ENCODE results near the gene LDLRAP1. TPM values are rescaled to one million over a fixed set of nuclear protein-coding genes. Genes with fewer than 3 reads are reported as not detected.
"Not testable (repeated sequence)": the region's sequence is repeated elsewhere in the genome, so short reads cannot be mapped to it uniquely, and the experiment has no call there.

Gene LDLRAP1
- total RNA-seq, 1 donor from 2014 or later: 8.6 TPM

DNA sequence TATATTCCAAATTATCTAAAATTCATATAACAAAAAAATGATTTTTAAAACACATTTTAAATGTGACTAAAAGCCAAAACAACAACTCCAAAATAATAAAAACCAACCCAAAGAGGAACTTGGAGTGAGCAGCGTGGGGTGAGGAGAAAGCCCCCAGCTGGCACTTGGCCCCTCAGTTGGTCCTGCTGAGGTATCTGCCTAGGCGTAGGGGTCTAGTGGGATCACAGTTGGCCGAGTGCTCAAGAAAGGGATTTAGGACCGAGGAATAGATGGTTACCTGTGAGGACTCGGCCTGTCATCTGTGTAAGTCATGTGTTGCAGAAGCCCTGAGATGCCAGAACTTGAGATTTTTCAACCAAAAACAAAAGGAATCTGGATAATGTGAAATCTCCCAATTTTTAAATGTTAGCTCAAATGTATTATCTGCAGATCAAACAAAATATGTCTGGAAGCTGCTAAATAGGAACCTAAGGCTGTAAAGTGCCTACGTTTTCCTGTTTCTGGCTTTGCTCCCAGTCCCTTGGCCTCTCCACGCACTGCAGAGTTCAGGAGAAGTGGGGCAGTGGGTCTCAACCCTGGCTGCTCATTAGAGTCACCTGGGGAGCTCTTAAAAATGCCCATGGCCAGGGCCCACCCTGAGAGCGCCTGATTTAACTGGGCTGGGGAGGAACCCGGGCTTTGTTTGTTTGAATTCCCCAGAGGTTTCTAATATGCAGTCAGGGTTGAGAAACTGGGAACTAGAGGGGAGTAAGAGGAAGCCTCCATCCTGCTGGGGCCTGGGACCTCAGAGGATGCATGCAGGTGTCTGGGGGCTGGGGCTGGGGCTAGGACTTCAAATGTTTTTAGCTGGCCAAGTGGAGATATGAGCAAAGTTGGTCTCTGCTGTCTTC is 38.5 kb upstream of the LDLRAP1 start:
- Histone ChIP-seq H3K4me2 (no peak overlapping the region), H3K27ac (no peak overlapping the region), H3K79me2 (ENCODE audit: low read depth) (no peaks in the 10 kb centered on the region), H4K20me1 (ENCODE audit: low read depth) (no peaks in the 10 kb centered on the region), H3F3A (ENCODE audit: low read depth) (peaks cover 7% of the 10 kb centered on the region), H3K36me3 (no peaks in the 10 kb centered on the region), H3K4me1 (peaks cover 16% of the 10 kb centered on the region), H3K4me3 (no peak overlapping the region), H3K27me3 (no peaks in the 10 kb centered on the region), H2AFZ (replicated peaks) (no peak overlapping the region), H3K9ac (no peak overlapping the region), H3K9me3 (ENCODE audit: low read depth) (no peaks in the 10 kb centered on the region)
- H3K4me1 Mint-ChIP-seq: peaks cover 10% of the 10 kb centered on the region
- no peak overlapping the region for H3K27ac Mint-ChIP-seq
- no peaks in the 10 kb centered on the region for H3K27me3 Mint-ChIP-seq (ENCODE audit: insufficient read depth, low read depth)
- H3K36me3 Mint-ChIP-seq: peaks cover 4% of the 10 kb centered on the region
- H3K4me3 Mint-ChIP-seq: no peak overlapping the region
- H3K9me3 Mint-ChIP-seq: peaks cover 4% of the 10 kb centered on the region
- DNase-seq (ENCODE audit: low spot score): no peak
- TF ChIP-seq, protein P1, sequence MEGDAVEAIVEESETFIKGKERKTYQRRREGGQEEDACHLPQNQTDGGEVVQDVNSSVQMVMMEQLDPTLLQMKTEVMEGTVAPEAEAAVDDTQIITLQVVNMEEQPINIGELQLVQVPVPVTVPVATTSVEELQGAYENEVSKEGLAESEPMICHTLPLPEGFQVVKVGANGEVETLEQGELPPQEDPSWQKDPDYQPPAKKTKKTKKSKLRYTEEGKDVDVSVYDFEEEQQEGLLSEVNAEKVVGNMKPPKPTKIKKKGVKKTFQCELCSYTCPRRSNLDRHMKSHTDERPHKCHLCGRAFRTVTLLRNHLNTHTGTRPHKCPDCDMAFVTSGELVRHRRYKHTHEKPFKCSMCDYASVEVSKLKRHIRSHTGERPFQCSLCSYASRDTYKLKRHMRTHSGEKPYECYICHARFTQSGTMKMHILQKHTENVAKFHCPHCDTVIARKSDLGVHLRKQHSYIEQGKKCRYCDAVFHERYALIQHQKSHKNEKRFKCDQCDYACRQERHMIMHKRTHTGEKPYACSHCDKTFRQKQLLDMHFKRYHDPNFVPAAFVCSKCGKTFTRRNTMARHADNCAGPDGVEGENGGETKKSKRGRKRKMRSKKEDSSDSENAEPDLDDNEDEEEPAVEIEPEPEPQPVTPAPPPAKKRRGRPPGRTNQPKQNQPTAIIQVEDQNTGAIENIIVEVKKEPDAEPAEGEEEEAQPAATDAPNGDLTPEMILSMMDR (IDR thresholded peaks at IDR 0.05): no peak
- TF ChIP-seq EZH2phosphoT487 (IDR thresholded peaks at IDR 0.05) (no peak), EZH2 (IDR thresholded peaks at IDR 0.05) (no peak)

DNA sequence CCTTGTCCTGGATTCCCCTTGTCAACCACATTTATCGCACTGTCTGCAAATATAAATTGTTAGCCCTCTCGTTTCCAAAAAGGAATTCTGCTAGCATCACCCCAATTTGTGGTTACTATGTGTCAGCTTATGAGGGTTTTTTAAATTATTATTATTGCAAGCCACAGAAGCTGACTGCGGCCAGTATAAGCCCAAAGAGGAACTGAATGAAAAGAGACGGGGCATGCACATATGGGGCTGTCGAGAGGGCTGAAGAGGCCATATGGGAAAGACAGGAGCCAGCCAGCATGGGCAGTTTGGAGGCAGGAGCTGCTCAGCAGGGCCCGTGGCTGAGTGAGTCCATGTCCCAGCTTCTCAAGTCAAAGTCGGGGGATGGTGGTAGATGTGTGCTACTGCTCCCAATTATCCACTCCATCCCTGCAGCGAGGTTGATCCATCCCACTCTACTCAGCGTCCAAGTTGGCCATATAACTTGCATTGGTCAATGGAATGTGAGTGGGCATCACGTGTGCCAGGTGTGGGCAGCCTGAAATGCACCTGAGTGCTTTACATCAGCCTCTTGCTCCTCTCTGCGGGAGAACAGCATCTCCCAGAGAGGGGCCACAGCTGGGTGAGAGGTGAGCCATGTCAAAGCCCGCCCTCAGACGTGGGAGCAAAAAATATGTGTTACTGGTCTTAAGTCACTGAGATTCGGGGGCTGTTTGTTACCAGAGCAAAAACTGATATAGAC is 37.6 kb upstream of the LDLRAP1 start:
- Histone ChIP-seq H3K27me3 (no peaks in the 10 kb centered on the region), H3K79me2 (ENCODE audit: low read depth) (no peaks in the 10 kb centered on the region), H3K9ac (no peak overlapping the region), H3K27ac (no peak overlapping the region), H4K20me1 (ENCODE audit: low read depth) (no peaks in the 10 kb centered on the region), H3K4me3 (peak overlapping the region; percentile 40), H2AFZ (replicated peaks) (peak overlapping the region; percentile 55), H3K4me1 (peaks cover 16% of the 10 kb centered on the region), H3K36me3 (no peaks in the 10 kb centered on the region), H3F3A (ENCODE audit: low read depth) (peaks cover 6% of the 10 kb centered on the region), H3K9me3 (ENCODE audit: low read depth) (no peaks in the 10 kb centered on the region), H3K4me2 (peak overlapping the region; percentile 79)
- peaks cover 4% of the 10 kb centered on the region for H3K36me3 Mint-ChIP-seq
- H3K27ac Mint-ChIP-seq: no peak overlapping the region
- no peak for DNase-seq (ENCODE audit: low spot score)
- no peaks in the 10 kb centered on the region for H3K27me3 Mint-ChIP-seq (ENCODE audit: insufficient read depth, low read depth)
- H3K4me3 Mint-ChIP-seq: no peak overlapping the region
- H3K4me1 Mint-ChIP-seq: peaks cover 10% of the 10 kb centered on the region
- peaks cover 4% of the 10 kb centered on the region for H3K9me3 Mint-ChIP-seq
- no peak for TF ChIP-seq EZH2phosphoT487 (IDR thresholded peaks at IDR 0.05)
- TF ChIP-seq EZH2 (IDR thresholded peaks at IDR 0.05): no peak
- TF ChIP-seq, protein P1 (IDR thresholded peaks at IDR 0.05): no peak

DNA sequence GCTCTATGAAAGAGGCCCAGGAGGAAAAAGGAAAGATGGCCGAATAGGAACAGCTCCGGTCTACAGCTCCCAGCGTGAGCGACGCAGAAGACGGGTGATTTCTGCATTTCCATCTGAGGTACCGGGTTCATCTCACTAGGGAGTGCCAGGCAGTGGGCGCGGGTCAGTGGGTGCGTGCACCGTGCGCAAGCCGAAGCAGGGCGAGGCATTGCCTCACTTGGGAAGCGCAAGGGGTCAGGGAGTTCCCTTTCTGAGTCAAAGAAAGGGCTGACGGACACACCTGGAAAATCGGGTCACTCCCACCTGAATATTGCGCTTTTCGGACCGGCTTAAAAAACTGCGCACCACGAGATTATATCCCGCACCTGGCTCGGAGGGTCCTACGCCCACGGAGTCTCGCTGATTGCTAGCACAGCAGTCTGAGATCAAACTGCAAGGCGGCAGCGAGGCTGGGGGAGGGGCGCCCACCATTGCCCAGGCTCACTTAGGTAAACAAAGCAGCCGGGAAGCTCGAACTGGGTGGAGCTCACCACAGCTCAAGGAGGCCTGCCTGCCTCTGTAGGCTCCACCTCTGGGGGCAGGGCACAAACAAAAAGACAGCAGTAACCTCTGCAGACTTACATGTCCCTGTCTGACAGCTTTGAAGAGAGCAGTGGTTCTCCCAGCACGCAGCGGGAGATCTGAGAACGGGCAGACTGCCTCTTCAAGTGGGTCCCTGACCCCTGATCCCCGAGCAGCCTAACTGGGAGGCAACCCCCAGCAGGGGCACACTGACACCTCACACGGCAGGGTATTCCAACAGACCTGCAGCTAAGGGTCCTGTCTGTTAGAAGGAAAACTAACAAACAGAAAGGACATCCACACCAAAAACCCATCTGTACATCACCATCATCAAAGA is 36.6 kb upstream of the LDLRAP1 start:
- not testable (repeated sequence) for H3K27me3 ChIP-seq; H3K79me2 ChIP-seq (ENCODE audit: low read depth); H4K20me1 ChIP-seq (ENCODE audit: low read depth); DNase-seq (ENCODE audit: low spot score); H3K27ac ChIP-seq; H3F3A ChIP-seq (ENCODE audit: low read depth); H3K27me3 Mint-ChIP-seq (ENCODE audit: insufficient read depth, low read depth); H3K9ac ChIP-seq; H3K27ac Mint-ChIP-seq; H3K9me3 Mint-ChIP-seq; H3K4me1 ChIP-seq; H3K36me3 Mint-ChIP-seq; H3K9me3 ChIP-seq (ENCODE audit: low read depth); H3K36me3 ChIP-seq
- Histone ChIP-seq H2AFZ (replicated peaks) (peak overlapping the region; percentile 87), H3K4me3 (peak overlapping the region; percentile 40), H3K4me2 (peak overlapping the region; percentile 79)
- Mint-ChIP-seq H3K4me1 (peaks cover 10% of the 10 kb centered on the region), H3K4me3 (peak overlapping the region; percentile 43)
